A549 treated with AZD2906 at 1 μM for 4 hours (cell line): Measurements from ENCODE around the gene NUF2. TPM values are rescaled to one million over a fixed set of nuclear protein-coding genes. Genes with fewer than 3 reads are reported as not detected.

ENCODE experiments used
- total RNA-seq: library from RNA; stranded (reverse); fragments of 200-300 nt; extraction: Qiagen RNA extraction; gene quantifications from 5 replicates; pipeline ENCODE4 v1.2.3, GENCODE V29; 2022

Gene NUF2
- 23.0 to 30.7 TPM (median 25.2 TPM) in 5 replicates for total RNA-seq

DNA sequence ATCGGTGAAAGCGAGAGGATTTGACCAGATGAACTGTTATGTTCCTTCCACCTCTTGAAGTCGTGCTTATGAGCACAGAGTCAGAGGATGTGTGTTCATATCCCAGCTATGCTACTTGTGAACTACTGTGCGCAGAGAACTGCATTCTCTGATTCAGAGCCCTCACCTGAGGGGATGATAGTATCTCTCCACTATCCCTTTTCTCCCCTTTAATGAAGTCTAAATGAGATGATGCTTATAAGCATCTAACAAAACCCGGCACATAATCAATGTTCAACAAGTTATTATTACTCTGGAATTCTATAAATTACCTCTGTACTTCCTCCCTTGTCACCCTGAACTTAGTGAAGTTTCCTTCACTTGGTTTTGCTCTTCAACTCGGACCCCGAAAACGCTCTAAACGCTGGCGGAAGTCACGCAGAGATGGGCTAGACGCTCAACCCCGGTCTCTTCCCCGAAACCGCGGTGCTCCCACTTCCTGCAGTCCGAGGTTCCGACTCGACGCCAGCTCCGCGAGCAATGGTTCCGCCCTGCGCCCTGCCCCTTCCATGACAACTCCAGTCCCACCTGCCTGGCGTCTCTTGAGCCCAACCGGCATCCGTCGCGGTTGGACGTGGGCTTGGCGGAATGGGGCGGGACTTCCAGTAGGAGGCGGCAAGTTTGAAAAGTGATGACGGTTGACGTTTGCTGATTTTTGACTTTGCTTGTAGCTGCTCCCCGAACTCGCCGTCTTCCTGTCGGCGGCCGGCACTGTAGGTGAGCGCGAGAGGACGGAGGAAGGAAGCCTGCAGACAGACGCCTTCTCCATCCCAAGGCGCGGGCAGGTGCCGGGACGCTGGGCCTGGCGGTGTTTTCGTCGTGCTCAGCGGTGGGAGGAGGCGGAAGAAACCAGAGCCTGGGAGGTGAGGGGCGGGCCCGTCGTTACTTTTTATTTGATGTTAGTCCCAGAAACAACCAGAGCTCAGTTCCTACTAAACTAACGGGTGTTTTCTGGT lies at the start of gene NUF2:
Gene NUF2, plus strand, starts transcription at position 644 of the 995 bp plus-strand sequence. CDS start 4,098 bp downstream, outside the sequence.

Other genes starting within 250 kb of the NUF2 start
- gene RGS5, start 119.0 kb upstream of the NUF2 start, total RNA-seq = 0.65 to 2.2 TPM (median 0.87 TPM) in 5 replicates